ENCODE results near the gene FBXO42. TPM values are rescaled to one million over a fixed set of nuclear protein-coding genes. Genes with fewer than 3 reads are reported as not detected.

FBXO42 gene
- total RNA-seq, 1 donor from 2014 or later, result 18.8 TPM

GRCh38 chr1:16207318-16208269 is 144.7 kb downstream of the FBXO42 start:
- Histone ChIP-seq H3K9ac (no peak overlapping the region), H3K27me3 (peaks cover 13% of the 10 kb centered on the region), H3K4me2 (peak overlapping the region; percentile 76), H2AFZ (replicated peaks) (peak overlapping the region; percentile 86), H3K9me3 (ENCODE audit: low read depth) (no peaks in the 10 kb centered on the region), H3K27ac (no peak overlapping the region), H3K4me3 (peak overlapping the region; percentile 54), H3F3A (ENCODE audit: low read depth) (peaks cover 28% of the 10 kb centered on the region), H3K79me2 (ENCODE audit: low read depth) (no peaks in the 10 kb centered on the region), H3K36me3 (no peaks in the 10 kb centered on the region), H4K20me1 (ENCODE audit: low read depth) (no peaks in the 10 kb centered on the region), H3K4me1 (peaks cover 12% of the 10 kb centered on the region)
- Mint-ChIP-seq H3K4me1 (peaks cover 25% of the 10 kb centered on the region), H3K27ac (no peak overlapping the region), H3K36me3 (no peaks in the 10 kb centered on the region), H3K27me3 (ENCODE audit: insufficient read depth, low read depth) (peaks cover 10% of the 10 kb centered on the region), H3K4me3 (peak overlapping the region; percentile 88), H3K9me3 (no peaks in the 10 kb centered on the region)
- no peak for TF ChIP-seq EZH2phosphoT487 (IDR thresholded peaks at IDR 0.05)
- TF ChIP-seq CTCF (IDR thresholded peaks at IDR 0.05), result no peak
- no peak for TF ChIP-seq EZH2 (IDR thresholded peaks at IDR 0.05)
- no peak for DNase-seq (ENCODE audit: low spot score)

- no peaks in the 10 kb centered on the region for H3K36me3 Mint-ChIP-seq
- H3K36me3 ChIP-seq, result no peaks in the 10 kb centered on the region
- H3K9me3 Mint-ChIP-seq, result no peaks in the 10 kb centered on the region
- H3K79me2 ChIP-seq (ENCODE audit: low read depth), result no peaks in the 10 kb centered on the region
- H3K4me3 Mint-ChIP-seq, result peak overlapping the region; percentile 88
- peak; percentile 99 for DNase-seq (ENCODE audit: low spot score)
- H3K27me3 Mint-ChIP-seq (ENCODE audit: insufficient read depth, low read depth), result peaks cover 7% of the 10 kb centered on the region
- no peak overlapping the region for H3K9ac ChIP-seq
- H3K27ac ChIP-seq, result peak overlapping the region; percentile 79
- no peaks in the 10 kb centered on the region for H3K9me3 ChIP-seq (ENCODE audit: low read depth)
- peaks cover 7% of the 10 kb centered on the region for H3K4me1 ChIP-seq
- no peak overlapping the region for H3K27ac Mint-ChIP-seq
- peaks cover 28% of the 10 kb centered on the region for H3F3A ChIP-seq (ENCODE audit: low read depth)
- H3K4me1 Mint-ChIP-seq, result peaks cover 22% of the 10 kb centered on the region
- TF ChIP-seq EZH2phosphoT487 (IDR thresholded peaks at IDR 0.05) (no peak), CTCF (IDR thresholded peaks at IDR 0.05) (no peak)
- H3K4me2 ChIP-seq, result peak overlapping the region; percentile 76
- peak overlapping the region; percentile 54 for H3K4me3 ChIP-seq
- H2AFZ ChIP-seq (replicated peaks), result peak overlapping the region; percentile 86
- peaks cover 13% of the 10 kb centered on the region for H3K27me3 ChIP-seq
- H4K20me1 ChIP-seq (ENCODE audit: low read depth), result no peaks in the 10 kb centered on the region
Observed at GRCh38 chr1:16206547-16207317, 145.5 kb downstream of the FBXO42 start.

GRCh38 chr1:16205891-16206546 is 146.3 kb downstream of the FBXO42 start:
- no peak for DNase-seq (ENCODE audit: low spot score)
- Histone ChIP-seq H3K4me3 (peak overlapping the region; percentile 54), H3K4me1 (peaks cover 7% of the 10 kb centered on the region), H3F3A (ENCODE audit: low read depth) (peaks cover 28% of the 10 kb centered on the region), H3K9ac (no peak overlapping the region), H3K4me2 (peak overlapping the region; percentile 76), H4K20me1 (ENCODE audit: low read depth) (no peaks in the 10 kb centered on the region), H3K27me3 (peaks cover 13% of the 10 kb centered on the region), H3K36me3 (no peaks in the 10 kb centered on the region), H3K9me3 (ENCODE audit: low read depth) (no peaks in the 10 kb centered on the region), H3K27ac (no peak overlapping the region), H3K79me2 (ENCODE audit: low read depth) (no peaks in the 10 kb centered on the region), H2AFZ (replicated peaks) (peak overlapping the region; percentile 51)
- no peak for TF ChIP-seq EZH2phosphoT487 (IDR thresholded peaks at IDR 0.05)
- no peak for TF ChIP-seq EZH2 (IDR thresholded peaks at IDR 0.05)
- no peak for TF ChIP-seq CTCF (IDR thresholded peaks at IDR 0.05)
- Mint-ChIP-seq H3K27me3 (ENCODE audit: insufficient read depth, low read depth) (peaks cover 8% of the 10 kb centered on the region), H3K36me3 (no peaks in the 10 kb centered on the region), H3K9me3 (no peaks in the 10 kb centered on the region), H3K4me3 (peak overlapping the region; percentile 88), H3K4me1 (peaks cover 17% of the 10 kb centered on the region), H3K27ac (no peak overlapping the region)
